SK-N-SH (cell line): ENCODE measurements around the gene ROBO3. TPM values are rescaled to one million over a fixed set of nuclear protein-coding genes. Genes with fewer than 3 reads are reported as not detected.

ENCODE experiments used
- CTCF ChIA-PET: fragments of 300-600, 350-600 bp; formaldehyde crosslinking; extraction: SDS; loops from one replicate; lab custom pipeline; 2021; lab: Yijun Ruan, JAX
- POLR2A ChIA-PET: fragments of 350-600 bp; sonication (Branson Sonifier 250); formaldehyde crosslinking; extraction: SDS; loops from one replicate; lab custom pipeline; 2020; ENCODE audit warnings: antibody characterized with exemption, inconsistent platforms; lab: Yijun Ruan, JAX
- DNase-seq: peaks from one replicate; pipeline ENCODE4 v3.0.0; 2012
- H2AFZ ChIP-seq: fragments of 200-600 bp; sonication (generic); 2 replicates; pipeline ENCODE4 v1.8.1; 2016; ENCODE audit warnings: antibody characterized with exemption, mild to moderate bottlenecking, low read depth
- H3F3A ChIP-seq: fragments of 200-600 bp; sonication (generic); replicated peaks from 2 replicates; pipeline ENCODE3; 2016; ENCODE audit warnings: antibody characterized with exemption, mild to moderate bottlenecking; ENCODE audit not compliant: insufficient read depth
- H3K27ac ChIP-seq, 2 experiments: fragments of 200-500 bp in 1 of 2; fragments of 200-600 bp in 1 of 2; sonication (Bioruptor generic) in 1 of 2; sonication (generic), shearing (Covaris generic) in 1 of 2; 2 replicates each; pipeline versions ENCODE4 v1.5.1 to v1.6.1; 2014 to 2016; ENCODE audit warnings: low read depth in 2 of 2, inconsistent platforms in 1 of 2, low read length in 1 of 2, mild to moderate bottlenecking in 1 of 2, mixed read lengths in 1 of 2
- H3K27me3 ChIP-seq: fragments of 200-600 bp; sonication (generic), shearing (Covaris generic); 2 replicates; pipeline ENCODE4 v1.6.1; 2016; ENCODE audit warnings: mixed run types; ENCODE audit not compliant: insufficient read depth
- H3K36me3 ChIP-seq, 2 experiments: fragments of 200-500 bp in 1 of 2; fragments of 200-600 bp in 1 of 2; sonication (Bioruptor generic) in 1 of 2; sonication (generic) in 1 of 2; replicated peaks in 1 of 2; 2 replicates each; pipeline versions ENCODE3 to v1.5.1; 2014 to 2016; ENCODE audit warnings: low read length in 1 of 2, mild to moderate bottlenecking in 1 of 2; ENCODE audit not compliant: insufficient read depth in 2 of 2, control insufficient read depth in 1 of 2
- H3K4me1 ChIP-seq, 2 experiments: fragments of 200-500 bp in 1 of 2; fragments of 200-600 bp in 1 of 2; sonication (Bioruptor generic) in 1 of 2; sonication (generic), shearing (Covaris generic) in 1 of 2; 2 replicates each; pipeline versions ENCODE4 v1.5.1 to v1.6.1; 2014 to 2016; ENCODE audit warnings: low read depth in 1 of 2, low read length in 1 of 2, mixed run types in 1 of 2; ENCODE audit not compliant: insufficient read depth in 2 of 2, control insufficient read depth in 1 of 2
- H3K4me2 ChIP-seq: fragments of 200-600 bp; sonication (generic), shearing (Covaris generic); 2 replicates; pipeline ENCODE4 v1.6.1; 2017; ENCODE audit warnings: mixed run types
- H3K4me3 ChIP-seq, 2 experiments: fragments of 200-500 bp in 1 of 2; fragments of 200-600 bp in 1 of 2; sonication (Bioruptor generic) in 1 of 2; sonication (generic), shearing (Covaris generic) in 1 of 2; 2 replicates each; pipeline versions ENCODE4 v1.5.1 to v1.8.1; 2014 to 2016; ENCODE audit warnings: low read depth in 2 of 2, inconsistent platforms in 1 of 2, low read length in 1 of 2, mild to moderate bottlenecking in 1 of 2, mixed read lengths in 1 of 2, moderate library complexity in 1 of 2
- H3K79me2 ChIP-seq: fragments of 200-600 bp; sonication (generic); 2 replicates; pipeline ENCODE4 v1.8.1; 2017; ENCODE audit warnings: mild to moderate bottlenecking; ENCODE audit not compliant: insufficient read depth
- H3K9ac ChIP-seq: fragments of 200-600 bp; sonication (generic); 2 replicates; pipeline ENCODE4 v1.6.1; 2017; ENCODE audit warnings: mixed run types
- H3K9me2 ChIP-seq: fragments of 200-600 bp; sonication (generic); 2 replicates; pipeline ENCODE4 v1.6.1; 2017; ENCODE audit warnings: mixed run types
- H3K9me3 ChIP-seq: fragments of 200-600 bp; sonication (generic); 2 replicates; pipeline ENCODE4 v1.6.1; 2017; ENCODE audit warnings: mixed run types, mild to moderate bottlenecking, moderate library complexity
- H4K20me1 ChIP-seq: fragments of 200-600 bp; sonication (generic); 2 replicates; pipeline ENCODE4 v1.6.1; 2017; ENCODE audit warnings: mild to moderate bottlenecking, mixed run types; ENCODE audit not compliant: insufficient read depth
- ELF1 ChIP-seq: IDR thresholded peaks from 2 replicates; pipeline ENCODE4 v1.4.0; 2012
- FOSL2 ChIP-seq: IDR thresholded peaks from 2 replicates; pipeline ENCODE4 v1.4.0; 2012; ENCODE audit warnings: low read depth, mild to moderate bottlenecking, moderate library complexity, borderline replicate concordance
- FOXM1 ChIP-seq: IDR thresholded peaks from 2 replicates; pipeline ENCODE4 v1.4.0; 2012; ENCODE audit warnings: low read depth, mild to moderate bottlenecking
- GATA2 ChIP-seq: sonication (generic); formaldehyde crosslinking; IDR thresholded peaks from 2 replicates; pipeline ENCODE4 v1.5.0; 2020; ENCODE audit warnings: mild to moderate bottlenecking, missing genetic modification reagents
- IRF3 ChIP-seq: fragments of 150-350 bp; IDR thresholded peaks from 2 replicates; pipeline ENCODE4 v1.6.1; 2016; ENCODE audit warnings: mild to moderate bottlenecking, low read depth, low read length
- MAX ChIP-seq: IDR thresholded peaks from 2 replicates; pipeline ENCODE4 v1.4.0; 2012; ENCODE audit warnings: low read depth
- MEF2A ChIP-seq: IDR thresholded peaks from 2 replicates; pipeline ENCODE4 v1.4.0; 2012; ENCODE audit warnings: low read depth, borderline replicate concordance
- PBX3 ChIP-seq: IDR thresholded peaks from 2 replicates; pipeline ENCODE4; 2012
- POLR2AphosphoS5 ChIP-seq: IDR thresholded peaks from 2 replicates; pipeline ENCODE4 v1.6.1; 2012; ENCODE audit warnings: low read depth, low read length
- REST ChIP-seq: IDR thresholded peaks from 2 replicates; pipeline ENCODE4 v1.6.1; 2012; ENCODE audit warnings: mild to moderate bottlenecking, low read depth, low read length, moderate library complexity
- RXRA ChIP-seq: IDR thresholded peaks from 2 replicates; pipeline ENCODE4 v1.4.0; 2012; ENCODE audit warnings: low read depth, mild to moderate bottlenecking, borderline replicate concordance
- SIN3A ChIP-seq: IDR thresholded peaks from 2 replicates; pipeline ENCODE4 v1.6.1; 2012; ENCODE audit warnings: low read depth, mild to moderate bottlenecking, low read length, moderate library complexity, borderline replicate concordance
- SMC3 ChIP-seq: IDR thresholded peaks from 2 replicates; pipeline ENCODE4 v1.6.1; 2012; ENCODE audit warnings: low read depth, low read length, improper control_type of control experiment
- TCF12 ChIP-seq: IDR thresholded peaks from 2 replicates; pipeline ENCODE4 v1.4.0; 2012
- USF1 ChIP-seq: IDR thresholded peaks from 2 replicates; pipeline ENCODE4 v1.4.0; 2012; ENCODE audit warnings: low read depth, borderline replicate concordance
- USF2 ChIP-seq: fragments of 150-350 bp; IDR thresholded peaks from 2 replicates; pipeline ENCODE4 v1.6.1; 2017; ENCODE audit warnings: antibody characterized with exemption, low read length, low read depth, borderline replicate concordance
- ZBTB33 ChIP-seq: IDR thresholded peaks from 2 replicates; pipeline ENCODE4 v1.4.0; 2012; ENCODE audit warnings: low read depth, borderline replicate concordance
- WGBS: methylation state at CpG from one replicate; pipeline ENCODE4 v1.1.6; 2017; ENCODE audit warnings: low lambda C conversion rate; 5-methylcytosine and 5-hydroxymethylcytosine counted together
- polyA plus RNA-seq, 3 experiments: library from polyadenylated mRNA; depleted of rRNA; stranded (reverse); fragments of >200 nt; gene quantifications; 2 replicates each; pipeline ENCODE4 v1.2.3, GENCODE V29; 2012

ROBO3 gene
- polyA plus RNA-seq, 1 of the 3 experiments (the other 2 are of a cell fraction) = 59.8 TPM

- POLR2A ChIA-PET = no interaction called here
Measured at GRCh38 chr11:124841840-124842239, 23.4 kb upstream of the ROBO3 start.

More at GRCh38 chr11:124841840-124842239, 23.4 kb upstream of the ROBO3 start:
- TF ChIP-seq USF2 = no peak
- TF ChIP-seq FOXM1 = no peak
- no peak for TF ChIP-seq MEF2A
- no peak for TF ChIP-seq SIN3A
- TF ChIP-seq REST = no peak
- no peak for TF ChIP-seq POLR2AphosphoS5
- TF ChIP-seq ELF1 = no peak
- no peak for TF ChIP-seq GATA2 (CRISPR knock-in tag)
- no peak for TF ChIP-seq RXRA
- no peak for TF ChIP-seq MAX
- no peak for TF ChIP-seq IRF3
- TF ChIP-seq TCF12 = no peak
- TF ChIP-seq SMC3 = no peak
- TF ChIP-seq FOSL2 = no peak
- TF ChIP-seq USF1 = no peak
- no peak for TF ChIP-seq ZBTB33
- no peak for TF ChIP-seq PBX3
- H3K4me3 ChIP-seq = no peak overlapping the region
- no peak overlapping the region for H2AFZ ChIP-seq
- H3K9me2 ChIP-seq = no peaks in the 10 kb centered on the region
- peaks cover 3 to 14% of the 10 kb centered on the region in 2 experiments; a peak in 2 of 4 replicates for H3K4me1 ChIP-seq
- H4K20me1 ChIP-seq = no peaks in the 10 kb centered on the region
- peaks cover 36% of the 10 kb centered on the region; the same call in 1 of the 2 replicates for H3K27me3 ChIP-seq
- 52% methylated on average over 2 of the region's 2 CpGs for WGBS
- H3K4me2 ChIP-seq = no peak overlapping the region
- H3K9ac ChIP-seq = no peak overlapping the region
- H3K79me2 ChIP-seq = no peaks in the 10 kb centered on the region
- DNase-seq = no peak
- H3F3A ChIP-seq = peaks cover 10% of the 10 kb centered on the region
- H3K36me3 ChIP-seq = no peaks in the 10 kb centered on the region
- H3K27ac ChIP-seq = no peak overlapping the region
- H3K9me3 ChIP-seq = no peaks in the 10 kb centered on the region
- CTCF ChIA-PET = interaction anchor here (2.0 to 17.8 kb wide), 3 partner anchors 27 to 198 kb away, joined by 8 to 220 read pairs (median 8); partner anchors contain the start of gene ROBO3
